K562 (cell line): ENCODE measurements around the gene TRAPPC13. TPM values are rescaled to one million over a fixed set of nuclear protein-coding genes. Genes with fewer than 3 reads are reported as not detected.

ENCODE experiments used
- ATF2 ChIP-seq: sonication (generic); formaldehyde crosslinking; IDR thresholded peaks from 2 replicates; pipeline ENCODE4 v1.8.1; 2022; ENCODE audit warnings: missing genetic modification reagents
- BRD9 ChIP-seq: fragments of 450-650 bp; IDR thresholded peaks from 2 replicates; pipeline ENCODE4 v1.6.1; 2018; ENCODE audit warnings: low read depth; ENCODE audit not compliant: partially characterized antibody
- FOXA1 ChIP-seq: fragments of 450-650 bp; IDR thresholded peaks from 2 replicates; pipeline ENCODE4 v1.6.1; 2016; ENCODE audit warnings: mild to moderate bottlenecking, borderline replicate concordance
- FOXA3 ChIP-seq, 2 experiments: fragments of 450-650 bp in 1 of 2; sonication (generic) in 1 of 2; formaldehyde crosslinking; IDR thresholded peaks in 1 of 2; conservative IDR thresholded peaks in 1 of 2; 2 replicates each; pipeline versions ENCODE4 v1.4.0 to v1.8.0; 2020 to 2022; ENCODE audit warnings: mild to moderate bottlenecking in 2 of 2, missing genetic modification reagents in 1 of 2
- HDAC3 ChIP-seq: fragments of 450-650 bp; IDR thresholded peaks from 2 replicates; pipeline ENCODE4 v1.6.1; 2018; ENCODE audit warnings: borderline replicate concordance, mild to moderate bottlenecking, moderate library complexity; ENCODE audit not compliant: partially characterized antibody
- ID3 ChIP-seq, 2 experiments: fragments of 250-450 bp in 1 of 2; fragments of 450-650 bp in 1 of 2; sonication (Bioruptor Pico) in 1 of 2; IDR thresholded peaks; 2 replicates each; pipeline versions ENCODE4 v1.6.1 to v1.8.0; 2016 to 2021; ENCODE audit warnings: mild to moderate bottlenecking in 2 of 2, moderate library complexity in 2 of 2, missing compliant biosample characterization in 1 of 2, missing genetic modification characterization in 1 of 2
- IFI16 ChIP-seq: fragments of 250-450 bp; sonication (Bioruptor Pico); IDR thresholded peaks from 2 replicates; pipeline ENCODE4 v2.1.2; 2022; ENCODE audit warnings: mild to moderate bottlenecking, inconsistent platforms
- ILF3 ChIP-seq: fragments of 450-650 bp; IDR thresholded peaks from 2 replicates; pipeline ENCODE4 v1.6.1; 2018; ENCODE audit warnings: antibody characterized with exemption, mild to moderate bottlenecking, moderate library complexity, borderline replicate concordance
- KLF13 ChIP-seq: fragments of 450-650 bp; IDR thresholded peaks from 2 replicates; pipeline ENCODE4 v1.6.1; 2016; ENCODE audit warnings: missing genetic modification characterization, low read depth, mild to moderate bottlenecking, missing compliant biosample characterization, moderate library complexity, borderline replicate concordance
- NFXL1 ChIP-seq: fragments of 450-650 bp; formaldehyde crosslinking; IDR thresholded peaks from 2 replicates; pipeline ENCODE4 v1.4.0; 2021; ENCODE audit warnings: mild to moderate bottlenecking
- PML ChIP-seq: IDR thresholded peaks from 2 replicates; pipeline ENCODE4 v1.6.1; 2012; ENCODE audit warnings: low read length, inconsistent platforms
- POLR2B ChIP-seq: fragments of 450-650 bp; IDR thresholded peaks from 2 replicates; pipeline ENCODE4 v1.6.1; 2018; ENCODE audit warnings: low read depth; ENCODE audit not compliant: partially characterized antibody
- RBFOX2 ChIP-seq: fragments of 200-400 bp; formaldehyde crosslinking; IDR thresholded peaks from 2 replicates; pipeline ENCODE4 v1.6.1; 2017; ENCODE audit warnings: low read depth, mild to moderate bottlenecking, low read length, moderate library complexity
- SIN3B ChIP-seq: fragments of 450-650 bp; IDR thresholded peaks from 2 replicates; pipeline ENCODE4 v1.6.1; 2017; ENCODE audit warnings: low read depth, mild to moderate bottlenecking, moderate library complexity
- STAT5B ChIP-seq: fragments of 250-450 bp; sonication (Bioruptor Pico); IDR thresholded peaks from 2 replicates; pipeline ENCODE4 v1.8.0; 2021; ENCODE audit warnings: mild to moderate bottlenecking, inconsistent platforms
- U2AF1 ChIP-seq: fragments of 200-400 bp; formaldehyde crosslinking; optimal IDR thresholded peaks from 2 replicates; pipeline ENCODE3; 2017; ENCODE audit warnings: mild to moderate bottlenecking, low read depth, low read length, moderate library complexity
- ZBTB8A ChIP-seq: fragments of 450-650 bp; IDR thresholded peaks from 2 replicates; pipeline ENCODE4 v1.6.1; 2018; ENCODE audit warnings: mild to moderate bottlenecking, moderate library complexity; ENCODE audit not compliant: partially characterized antibody
- ZC3H8 ChIP-seq: fragments of 450-650 bp; IDR thresholded peaks from 2 replicates; pipeline ENCODE4 v1.6.1; 2017
- ZNF124 ChIP-seq: sonication (generic); formaldehyde crosslinking; IDR thresholded peaks from 2 replicates; pipeline ENCODE4 v1.8.1; 2022; ENCODE audit warnings: missing genetic modification reagents
- ZNF561 ChIP-seq: fragments of 450-650 bp; formaldehyde crosslinking; conservative IDR thresholded peaks from 2 replicates; pipeline ENCODE4 v1.4.0; 2020; ENCODE audit warnings: mild to moderate bottlenecking, moderate library complexity
- polyA plus RNA-seq, 8 experiments: library from polyadenylated mRNA; depleted of rRNA in 4 of 8; stranded (reverse) in 5 of 8; unstranded in 3 of 8; fragments of >200 nt; fragmentation: Nextera tagmentation in 2 of 8; fragmentation: Illumina TruSeq in 1 of 8; extraction: Ambion mirVana in 2 of 8; extraction: Trizol in 1 of 8; gene quantifications; 2 replicates each; pipeline versions ENCODE4 v1.2.1 to v1.2.3, GENCODE V29; 2011 to 2014; ENCODE audit warnings: inconsistent platforms in 1 of 8, missing spikeins in 1 of 8
- total RNA-seq, 7 experiments: library from RNA; depleted of rRNA in 6 of 7; stranded (reverse); fragments of >200 nt in 6 of 7; fragmentation: Illumina TruSeq in 2 of 7; extraction: Trizol in 2 of 7; gene quantifications; 2 replicates each; pipeline versions ENCODE4 v1.2.1 to v1.2.3, GENCODE V29; 2011 to 2021; ENCODE audit warnings: low replicate concordance in 1 of 7
- TF ChIP-seq, protein P1 (sequence below), 2 experiments: fragments of 200-800 bp in 1 of 2; sonication (Bioruptor generic) in 1 of 2; sonication (generic) in 1 of 2; formaldehyde crosslinking in 1 of 2; IDR thresholded peaks in 1 of 2; conservative IDR thresholded peaks in 1 of 2; 2 replicates each; pipeline versions ENCODE4 v1.5.0 to v1.6.1; 2016 to 2020; ENCODE audit warnings: missing compliant biosample characterization in 1 of 2, missing genetic modification characterization in 1 of 2, missing genetic modification reagents in 1 of 2

TRAPPC13 gene
- total and polyA plus RNA-seq, 9 of the 15 experiments (the other 6 are each of a cell fraction or from before 2014, with no cell fraction given): 16.2 to 43.8 (median 24.0) TPM

DNA sequence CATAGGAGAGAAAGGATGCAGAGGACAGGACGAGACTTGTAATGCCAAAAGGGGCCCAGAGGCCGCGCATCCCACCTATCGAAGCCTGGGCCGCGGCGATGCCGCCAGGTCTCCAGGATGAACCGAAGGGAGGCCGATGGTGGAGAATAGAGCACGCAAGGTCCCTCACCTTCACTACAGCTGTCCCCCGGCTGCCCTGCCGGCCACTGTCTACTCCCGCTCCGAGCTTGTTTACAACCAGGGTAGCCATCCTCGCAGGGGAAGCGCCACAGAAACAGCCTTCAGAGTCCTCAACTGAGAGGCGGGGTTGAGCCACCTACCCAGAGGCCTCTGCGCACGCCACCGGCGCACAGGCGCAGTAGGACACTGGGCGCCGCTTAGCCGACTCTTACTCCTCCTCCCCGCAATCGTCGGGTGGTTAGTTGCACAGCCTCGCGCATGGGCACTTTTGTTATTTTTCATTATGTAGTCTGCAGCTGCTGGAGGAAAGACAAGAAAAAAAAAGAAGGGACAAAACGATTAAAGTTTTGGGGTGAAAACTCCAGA, 729 bp upstream of the TRAPPC13 start, which contains the start of gene TRIM23 (continued):
- TF ChIP-seq NFXL1 (CRISPR knock-in tag): no peak
- TF ChIP-seq ZNF124: no peak
- TF ChIP-seq KLF13 (tag): no peak
- no peak for TF ChIP-seq FOXA1
- no peak for TF ChIP-seq SIN3B
- no peak for TF ChIP-seq U2AF1
- TF ChIP-seq ILF3: no peak
- peak; percentile 67 for TF ChIP-seq POLR2B
- TF ChIP-seq HDAC3: no peak
- TF ChIP-seq ID3 (CRISPR knock-in tag; IDR thresholded peaks at IDR 0.05): no peak
- no peak for TF ChIP-seq ID3 (tag; IDR thresholded peaks at IDR 0.05)
- TF ChIP-seq ATF2 (CRISPR knock-in tag): no peak
- TF ChIP-seq, protein P1, sequence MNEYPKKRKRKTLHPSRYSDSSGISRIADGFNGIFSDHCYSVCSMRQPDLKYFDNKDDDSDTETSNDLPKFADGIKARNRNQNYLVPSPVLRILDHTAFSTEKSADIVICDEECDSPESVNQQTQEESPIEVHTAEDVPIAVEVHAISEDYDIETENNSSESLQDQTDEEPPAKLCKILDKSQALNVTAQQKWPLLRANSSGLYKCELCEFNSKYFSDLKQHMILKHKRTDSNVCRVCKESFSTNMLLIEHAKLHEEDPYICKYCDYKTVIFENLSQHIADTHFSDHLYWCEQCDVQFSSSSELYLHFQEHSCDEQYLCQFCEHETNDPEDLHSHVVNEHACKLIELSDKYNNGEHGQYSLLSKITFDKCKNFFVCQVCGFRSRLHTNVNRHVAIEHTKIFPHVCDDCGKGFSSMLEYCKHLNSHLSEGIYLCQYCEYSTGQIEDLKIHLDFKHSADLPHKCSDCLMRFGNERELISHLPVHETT (CRISPR knock-in tag; conservative IDR thresholded peaks at IDR 0.05 in 1 of 2, IDR thresholded peaks at IDR 0.05 in 1 of 2): no peak
- TF ChIP-seq IFI16: no peak
- no peak for TF ChIP-seq STAT5B (CRISPR knock-in tag)
- TF ChIP-seq BRD9: no peak
- TF ChIP-seq ZNF561 (CRISPR knock-in tag): no peak
- TF ChIP-seq ZBTB8A: no peak
- peak; percentile 60 to 87 for TF ChIP-seq FOXA3 (CRISPR knock-in tag; conservative IDR thresholded peaks at IDR 0.05 in 1 of 2, IDR thresholded peaks at IDR 0.05 in 1 of 2)
- peak; percentile 85 for TF ChIP-seq RBFOX2
- TF ChIP-seq PML: 0 out of 2 replicates have a peak, but pooled peaks have one; percentile 49
- no peak for TF ChIP-seq ZC3H8
